K562 (cell line): ENCODE results near the gene RPRD1B. TPM values are rescaled to one million over a fixed set of nuclear protein-coding genes. Genes with fewer than 3 reads are reported as not detected.

ENCODE experiments used
- ATAC-seq: fragments of 200-7000 bp; cut with Tn5 transposase; 3 replicates; pipeline ENCODE4 v1.9.1; 2020; ENCODE audit warnings: moderate library complexity
- BruUV-seq: library from RNA; stranded (reverse); fragments of 400-500 nt; replicated peaks from 2 replicates; lab custom pipeline; 2021; lab: Mats Ljungman, UMichigan
- CTCF ChIA-PET: fragments of 300-600 bp; formaldehyde crosslinking; extraction: SDS; loops from one replicate; lab custom pipeline; 2021; ENCODE audit warnings: low intra/inter-chr PET ratio; lab: Yijun Ruan, JAX
- POLR2A ChIA-PET: fragments of 300-600, 350-650 bp; sonication (Branson Sonifier 250); formaldehyde crosslinking; extraction: SDS; loops from one replicate; lab custom pipeline; 2021; ENCODE audit warnings: antibody characterized with exemption, inconsistent platforms; lab: Yijun Ruan, JAX
- DNase-seq, 4 experiments: peaks; one replicate each; pipeline versions ENCODE4 v3.0.0 to v3.0.0-alpha.2; 2011 to 2018; ENCODE audit warnings: low spot score in 3 of 4, mixed read lengths in 3 of 4; ENCODE audit errors: extremely low read depth in 1 of 4
- FAIRE-seq: peaks from 2 replicates; lab custom pipeline; 2011; peaks lifted over from hg19 to GRCh38; lab: Jason Lieb, UNC
- H2AFZ ChIP-seq: 2 replicates; pipeline ENCODE4 v1.6.0; 2011; ENCODE audit warnings: low read depth, low read length, control low read depth, inconsistent platforms
- H3K27ac ChIP-seq: fragments of 200-600 bp; 3 replicates; pipeline ENCODE4 v1.8.0; 2011; ENCODE audit warnings: low read depth, mild to moderate bottlenecking, control low read depth, inconsistent platforms, low read length, moderate library complexity, mixed read lengths; ENCODE audit errors: extremely low read depth
- H3K27me3 ChIP-seq, 2 experiments: fragments of 300-600 bp in 1 of 2; 2 replicates in 1 of 2; 3 replicates in 1 of 2; pipeline versions ENCODE4 v1.6.0 to v1.8.0; 2011; ENCODE audit warnings: inconsistent platforms in 2 of 2, low read length in 2 of 2, mild to moderate bottlenecking in 1 of 2, mixed read lengths in 1 of 2, moderate library complexity in 1 of 2; ENCODE audit not compliant: control insufficient read depth in 2 of 2, insufficient read depth in 2 of 2
- H3K36me3 ChIP-seq: fragments of 300-600 bp; 3 replicates; pipeline ENCODE4 v1.8.0; 2011; ENCODE audit warnings: mild to moderate bottlenecking, low read length, inconsistent platforms; ENCODE audit not compliant: control insufficient read depth, insufficient read depth
- H3K4me1 ChIP-seq, 2 experiments: fragments of 200-600 bp in 1 of 2; replicated peaks in 1 of 2; 2 replicates in 1 of 2; 3 replicates in 1 of 2; pipeline versions ENCODE4 v1.5.1 to v1.8.0; 2011; ENCODE audit warnings: inconsistent platforms in 2 of 2, low read length in 2 of 2, mild to moderate bottlenecking in 1 of 2, mixed read lengths in 1 of 2, moderate library complexity in 1 of 2; ENCODE audit not compliant: control insufficient read depth in 2 of 2, insufficient read depth in 2 of 2
- H3K4me2 ChIP-seq: 2 replicates; pipeline ENCODE4 v1.6.1; 2011; ENCODE audit warnings: low read length, control low read depth, inconsistent platforms, mixed read lengths; ENCODE audit not compliant: insufficient read depth
- H3K4me3 ChIP-seq: fragments of 200-600 bp; sonication (generic), shearing (Covaris generic); 2 replicates; pipeline ENCODE4 v1.5.1; 2016; ENCODE audit warnings: control low read depth, inconsistent platforms
- H3K79me2 ChIP-seq: fragments of 200-600 bp; 3 replicates; pipeline ENCODE4 v1.8.0; 2011; ENCODE audit warnings: low read length, inconsistent platforms; ENCODE audit not compliant: control insufficient read depth, insufficient read depth
- H3K9ac ChIP-seq, 2 experiments: 2 replicates each; pipeline versions ENCODE4 v1.6.0 to v1.6.1; 2011; ENCODE audit warnings: low read depth in 2 of 2, low read length in 2 of 2, control low read depth in 1 of 2, inconsistent platforms in 1 of 2, mild to moderate bottlenecking in 1 of 2, mixed read lengths in 1 of 2; ENCODE audit not compliant: insufficient read depth in 1 of 2
- H3K9me1 ChIP-seq: one replicate; pipeline ENCODE4 v1.6.0; 2011; ENCODE audit warnings: inconsistent platforms, mild to moderate bottlenecking, low read length, moderate library complexity; ENCODE audit not compliant: control insufficient read depth, insufficient read depth
- H3K9me3 ChIP-seq: replicated peaks from 2 replicates; pipeline ENCODE4 v1.5.1; 2011; ENCODE audit warnings: low read depth, low read length, inconsistent platforms; ENCODE audit not compliant: control insufficient read depth, insufficient read depth
- H4K20me1 ChIP-seq: replicated peaks from 2 replicates; pipeline ENCODE4 v1.6.1; 2011; ENCODE audit warnings: low read length, inconsistent platforms, mixed read lengths; ENCODE audit not compliant: control insufficient read depth, insufficient read depth
- ARID1B ChIP-seq: fragments of 450-650 bp; IDR thresholded peaks from 2 replicates; pipeline ENCODE4 v1.6.1; 2016; ENCODE audit warnings: antibody characterized with exemption, mild to moderate bottlenecking, inconsistent platforms
- BRD9 ChIP-seq: fragments of 450-650 bp; IDR thresholded peaks from 2 replicates; pipeline ENCODE4 v1.6.1; 2018; ENCODE audit warnings: low read depth; ENCODE audit not compliant: partially characterized antibody
- CBFA2T3 ChIP-seq: fragments of 450-650 bp; IDR thresholded peaks from 2 replicates; pipeline ENCODE4 v1.6.1; 2017
- COPS2 ChIP-seq: fragments of 450-650 bp; conservative IDR thresholded peaks from 2 replicates; pipeline ENCODE4 v1.6.1; 2016; ENCODE audit warnings: mild to moderate bottlenecking, moderate library complexity
- CTBP1 ChIP-seq: fragments of 450-650 bp; IDR thresholded peaks from 2 replicates; pipeline ENCODE4 v1.6.1; 2016; ENCODE audit warnings: borderline replicate concordance
- CXXC5 ChIP-seq: fragments of 250-450 bp; sonication (Bioruptor Pico); IDR thresholded peaks from 2 replicates; pipeline ENCODE4 v1.8.0; 2022; ENCODE audit warnings: inconsistent platforms, mild to moderate bottlenecking, moderate library complexity
- MECOM ChIP-seq: fragments of 250-450 bp; sonication (Bioruptor Pico); IDR thresholded peaks from 2 replicates; pipeline ENCODE4 v1.8.0; 2022; ENCODE audit warnings: inconsistent platforms
- MYNN ChIP-seq, 2 experiments: sonication (generic); formaldehyde crosslinking in 1 of 2; IDR thresholded peaks; 2 replicates each; pipeline versions ENCODE4 v1.5.0 to v1.6.1; 2016 to 2020; ENCODE audit warnings: antibody characterized with exemption in 1 of 2, missing genetic modification reagents in 1 of 2
- NFIC ChIP-seq: fragments of 450-650 bp; IDR thresholded peaks from 2 replicates; pipeline ENCODE4 v1.6.1; 2017; ENCODE audit warnings: mild to moderate bottlenecking, inconsistent platforms
- TCF3 ChIP-seq: sonication (generic); formaldehyde crosslinking; IDR thresholded peaks from 2 replicates; pipeline ENCODE4 v1.4.0; 2020; ENCODE audit warnings: mild to moderate bottlenecking, missing genetic modification reagents
- TCF7 ChIP-seq: sonication (generic); IDR thresholded peaks from 2 replicates; pipeline ENCODE4 v1.6.1; 2016; ENCODE audit warnings: antibody characterized with exemption, borderline replicate concordance
- THRAP3 ChIP-seq: fragments of 450-650 bp; IDR thresholded peaks from 2 replicates; pipeline ENCODE4 v1.6.1; 2016; ENCODE audit warnings: mild to moderate bottlenecking, inconsistent platforms, borderline replicate concordance
- ZNF175 ChIP-seq: fragments of 200-800 bp; sonication (Bioruptor generic); IDR thresholded peaks from 2 replicates; pipeline ENCODE4 v1.6.1; 2016; ENCODE audit warnings: low read depth, mild to moderate bottlenecking, missing genetic modification characterization, missing compliant biosample characterization
- ZNF384 ChIP-seq: IDR thresholded peaks from 2 replicates; pipeline ENCODE4 v1.6.1; 2012; ENCODE audit warnings: low read depth, low read length, improper control_type of control experiment
- ZNF551 ChIP-seq: fragments of 250-450 bp; sonication (Bioruptor Pico); IDR thresholded peaks from 2 replicates; pipeline ENCODE4 v1.5.0; 2021; ENCODE audit warnings: mild to moderate bottlenecking, moderate library complexity
- WGBS: fragments of 100-300 bp; shearing (Covaris generic); methylation state at CpG from one replicate; pipeline ENCODE4 v1.1.6; 2016; ENCODE audit warnings: low coverage, mixed read lengths; ENCODE audit not compliant: insufficient coverage; ENCODE audit errors: missing lambda C conversion rate; 5-methylcytosine and 5-hydroxymethylcytosine counted together
- in situ Hi-C: fragments of 300-500 bp; cut with MboI; formaldehyde crosslinking; loops from 4 replicates; pipeline ENCODE4 v1.15.0; 2018; ENCODE audit warnings: inconsistent platforms, mixed read lengths
- intact Hi-C: fragments of 100-400 bp; cut with micrococcal nuclease; formaldehyde crosslinking; loops from 2 replicates; pipeline ENCODE4 v1.14.2; 2022
- polyA plus RNA-seq, 8 experiments: library from polyadenylated mRNA; depleted of rRNA in 4 of 8; stranded (reverse) in 5 of 8; unstranded in 3 of 8; fragments of >200 nt; fragmentation: Nextera tagmentation in 2 of 8; fragmentation: Illumina TruSeq in 1 of 8; extraction: Ambion mirVana in 2 of 8; extraction: Trizol in 1 of 8; gene quantifications; 2 replicates each; pipeline versions ENCODE4 v1.2.1 to v1.2.3, GENCODE V29; 2011 to 2014; ENCODE audit warnings: inconsistent platforms in 1 of 8, missing spikeins in 1 of 8
- total RNA-seq, 7 experiments: library from RNA; depleted of rRNA in 6 of 7; stranded (reverse); fragments of >200 nt in 6 of 7; fragmentation: Illumina TruSeq in 2 of 7; extraction: Trizol in 2 of 7; gene quantifications; 2 replicates each; pipeline versions ENCODE4 v1.2.1 to v1.2.3, GENCODE V29; 2011 to 2021; ENCODE audit warnings: low replicate concordance in 1 of 7
- TF ChIP-seq, protein P1 (sequence below): fragments of 450-650 bp; formaldehyde crosslinking; IDR thresholded peaks from 2 replicates; pipeline ENCODE4 v1.4.0; 2022; ENCODE audit warnings: mild to moderate bottlenecking, moderate library complexity
- TF ChIP-seq, protein P2 (sequence below), 2 experiments: fragments of 450-650 bp; conservative IDR thresholded peaks; 2 replicates each; pipeline ENCODE4 v1.6.1; 2017; ENCODE audit warnings: mild to moderate bottlenecking in 2 of 2, moderate library complexity in 2 of 2
- TF ChIP-seq, protein P3 (sequence below): fragments of 450-650 bp; formaldehyde crosslinking; IDR thresholded peaks from 2 replicates; pipeline ENCODE4 v1.4.0; 2020; ENCODE audit warnings: mild to moderate bottlenecking, moderate library complexity

RPRD1B gene
- total and polyA plus RNA-seq, 9 of the 15 experiments (the other 6 are each of a cell fraction or from before 2014, with no cell fraction given), result 5.5 to 43.0 (median 24.4) TPM

DNA sequence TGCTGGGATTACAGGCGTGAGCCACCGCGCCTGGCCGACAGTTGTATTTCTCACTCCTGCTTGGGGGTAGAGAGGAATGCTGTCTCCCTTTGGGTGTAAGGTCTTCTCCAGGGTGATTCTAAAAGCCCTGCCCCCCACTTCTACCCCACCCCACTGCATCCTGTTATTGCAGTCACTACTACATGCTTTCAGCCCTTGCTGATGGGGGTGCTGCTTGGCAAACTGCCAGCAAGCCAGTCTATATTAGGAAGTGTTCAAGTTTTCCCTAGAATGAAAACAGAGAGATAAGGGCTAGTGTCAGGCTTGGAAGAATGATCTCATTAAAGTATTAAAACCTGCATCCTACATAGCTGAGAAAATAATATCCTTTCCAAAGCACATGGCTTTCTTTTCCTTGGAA lies 31.6 kb upstream of the RPRD1B start (continued):
- TF ChIP-seq, protein P1, sequence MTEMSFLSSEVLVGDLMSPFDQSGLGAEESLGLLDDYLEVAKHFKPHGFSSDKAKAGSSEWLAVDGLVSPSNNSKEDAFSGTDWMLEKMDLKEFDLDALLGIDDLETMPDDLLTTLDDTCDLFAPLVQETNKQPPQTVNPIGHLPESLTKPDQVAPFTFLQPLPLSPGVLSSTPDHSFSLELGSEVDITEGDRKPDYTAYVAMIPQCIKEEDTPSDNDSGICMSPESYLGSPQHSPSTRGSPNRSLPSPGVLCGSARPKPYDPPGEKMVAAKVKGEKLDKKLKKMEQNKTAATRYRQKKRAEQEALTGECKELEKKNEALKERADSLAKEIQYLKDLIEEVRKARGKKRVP, result no peak
- TF ChIP-seq THRAP3, result no peak
- no peak for TF ChIP-seq BRD9
- TF ChIP-seq NFIC, result peak; percentile 96
- no peak for TF ChIP-seq ZNF551 (CRISPR knock-in tag)

- peaks cover 16% of the 10 kb centered on the region; the same call in 1 of the 2 replicates for H4K20me1 ChIP-seq
- H3K79me2 ChIP-seq, result peaks cover 14% of the 10 kb centered on the region
- peaks cover 96% of the 10 kb centered on the region for H3K36me3 ChIP-seq
- no peaks in the 10 kb centered on the region for H3K27me3 ChIP-seq
- WGBS, result 44% methylated on average over 8 of the region's 8 CpGs
- peaks cover 8 to 10% of the 10 kb centered on the region in 2 experiments; a peak in 4 of 5 replicates for H3K4me1 ChIP-seq
- ChIA-PET CTCF (no interaction called here), POLR2A (no interaction called here)
- BruUV-seq, result no TSS peak
- no peak overlapping the region for H2AFZ ChIP-seq
- FAIRE-seq (no peak), ATAC-seq (no peak), DNase-seq (peak in 3 of 4 experiments; percentile 27 to 46 (median 35))
- no peak overlapping the region; the same call in 1 of the 2 replicates for H3K4me2 ChIP-seq
- no peak overlapping the region for H3K4me3 ChIP-seq
- no peak overlapping the region for H3K27ac ChIP-seq
- H3K9me1 ChIP-seq, result no peaks in the 10 kb centered on the region
- H3K9me3 ChIP-seq, result no peaks in the 10 kb centered on the region
- in situ Hi-C loops, result no loop called here
- H3K9ac ChIP-seq, result peak overlapping the region in 1 of 2 experiments; percentile 21; a peak in 1 of 4 replicates
- intact Hi-C loops, result no loop called here
- TF ChIP-seq MECOM (CRISPR knock-in tag) (peak; percentile 19; the same call in 1 of the 2 replicates), ZNF175 (CRISPR knock-in tag) (no peak), CBFA2T3 (peak; percentile 24; the same call in 1 of the 2 replicates), ARID1B (no peak), MYNN (IDR thresholded peaks at IDR 0.05) (no peak), MYNN (CRISPR knock-in tag; IDR thresholded peaks at IDR 0.05) (no peak), CXXC5 (peak; percentile 35; the same call in 1 of the 2 replicates), CTBP1 (peak; percentile 47; the same call in 1 of the 2 replicates), TCF7 (no peak), COPS2 (no peak), ZNF384 (no peak), TCF3 (CRISPR knock-in tag) (0 out of 2 replicates have a peak, but pooled peaks have one; percentile 7)
- TF ChIP-seq, protein P2, sequence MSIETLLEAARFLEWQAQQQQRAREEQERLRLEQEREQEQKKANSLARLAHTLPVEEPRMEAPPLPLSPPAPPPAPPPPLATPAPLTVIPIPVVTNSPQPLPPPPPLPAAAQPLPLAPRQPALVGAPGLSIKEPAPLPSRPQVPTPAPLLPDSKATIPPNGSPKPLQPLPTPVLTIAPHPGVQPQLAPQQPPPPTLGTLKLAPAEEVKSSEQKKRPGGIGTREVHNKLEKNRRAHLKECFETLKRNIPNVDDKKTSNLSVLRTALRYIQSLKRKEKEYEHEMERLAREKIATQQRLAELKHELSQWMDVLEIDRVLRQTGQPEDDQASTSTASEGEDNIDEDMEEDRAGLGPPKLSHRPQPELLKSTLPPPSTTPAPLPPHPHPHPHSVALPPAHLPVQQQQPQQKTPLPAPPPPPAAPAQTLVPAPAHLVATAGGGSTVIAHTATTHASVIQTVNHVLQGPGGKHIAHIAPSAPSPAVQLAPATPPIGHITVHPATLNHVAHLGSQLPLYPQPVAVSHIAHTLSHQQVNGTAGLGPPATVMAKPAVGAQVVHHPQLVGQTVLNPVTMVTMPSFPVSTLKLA (conservative IDR thresholded peaks at IDR 0.05), result 0 out of 4 replicates have a peak, but pooled peaks of 1 of the 2 experiments have one; percentile 29
- TF ChIP-seq, protein P3, sequence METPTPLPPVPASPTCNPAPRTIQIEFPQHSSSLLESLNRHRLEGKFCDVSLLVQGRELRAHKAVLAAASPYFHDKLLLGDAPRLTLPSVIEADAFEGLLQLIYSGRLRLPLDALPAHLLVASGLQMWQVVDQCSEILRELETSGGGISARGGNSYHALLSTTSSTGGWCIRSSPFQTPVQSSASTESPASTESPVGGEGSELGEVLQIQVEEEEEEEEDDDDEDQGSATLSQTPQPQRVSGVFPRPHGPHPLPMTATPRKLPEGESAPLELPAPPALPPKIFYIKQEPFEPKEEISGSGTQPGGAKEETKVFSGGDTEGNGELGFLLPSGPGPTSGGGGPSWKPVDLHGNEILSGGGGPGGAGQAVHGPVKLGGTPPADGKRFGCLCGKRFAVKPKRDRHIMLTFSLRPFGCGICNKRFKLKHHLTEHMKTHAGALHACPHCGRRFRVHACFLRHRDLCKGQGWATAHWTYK (CRISPR knock-in tag), result 0 out of 2 replicates have a peak, but pooled peaks have one; percentile 46
These were observed 31.1 kb upstream of the RPRD1B start for GRCh38 chr20:38002422-38002821.
